Calu3 (cell line): ENCODE measurements around the gene CCNYL1. TPM values are rescaled to one million over a fixed set of nuclear protein-coding genes. Genes with fewer than 3 reads are reported as not detected.

Source experiments
- BruUV-seq: library from RNA; stranded (reverse); fragments of 400-500 nt; replicated peaks from 2 replicates; lab custom pipeline; 2021; lab: Mats Ljungman, UMichigan
- CTCF ChIA-PET: fragments of 300-600 bp; sonication (Branson Sonifier 250); formaldehyde crosslinking; loops from one replicate; lab custom pipeline; 2022; ENCODE audit warnings: antibody characterized with exemption; lab: Charles Lee
- DNase-seq: peaks from one replicate; pipeline ENCODE4 v3.0.0; 2022
- H3K27ac Mint-ChIP-seq: one replicate; pipeline ENCODE4 v1.8.0; 2022; ENCODE audit warnings: mixed read lengths; ENCODE audit not compliant: unreplicated experiment
- H3K27me3 Mint-ChIP-seq: one replicate; pipeline ENCODE4 v1.8.0; 2022; ENCODE audit warnings: mixed read lengths; ENCODE audit not compliant: unreplicated experiment
- H3K36me3 Mint-ChIP-seq: one replicate; pipeline ENCODE4 v1.8.0; 2022; ENCODE audit warnings: mild to moderate bottlenecking, moderate library complexity, mixed read lengths; ENCODE audit not compliant: insufficient read depth, unreplicated experiment
- H3K4me1 Mint-ChIP-seq: one replicate; pipeline ENCODE4 v1.8.0; 2022; ENCODE audit warnings: mild to moderate bottlenecking, low read depth, mixed read lengths; ENCODE audit not compliant: unreplicated experiment
- H3K4me3 Mint-ChIP-seq: one replicate; pipeline ENCODE4 v1.8.0; 2022; ENCODE audit warnings: mild to moderate bottlenecking, low read depth, moderate library complexity, mixed read lengths; ENCODE audit not compliant: unreplicated experiment
- H3K9me3 Mint-ChIP-seq: one replicate; pipeline ENCODE4 v1.8.0; 2022; ENCODE audit warnings: low read depth, mixed read lengths; ENCODE audit not compliant: unreplicated experiment
- CTCF ChIP-seq: fragments of 200-600 bp; IDR thresholded peaks from one replicate; pipeline ENCODE4 v1.8.0; 2022; ENCODE audit warnings: antibody characterized with exemption; ENCODE audit not compliant: unreplicated experiment
- intact Hi-C: fragments of 100-400 bp; cut with micrococcal nuclease; formaldehyde crosslinking; loops from one replicate; pipeline ENCODE4 v1.10.0; 2022; ENCODE audit not compliant: unreplicated experiment
- total RNA-seq: library from RNA; stranded (reverse); gene quantifications from 2 replicates; pipeline ENCODE4 v1.2.3, GENCODE V29; 2022

CCNYL1 gene
- total RNA-seq, 1 experiment from 2014 or later = 13.7 TPM

- no peak overlapping the region for H3K4me3 Mint-ChIP-seq
- intact Hi-C loops = no loop called here
- H3K27me3 Mint-ChIP-seq = peaks cover 17% of the 10 kb centered on the region
- DNase-seq = no peak
- no peak overlapping the region for H3K27ac Mint-ChIP-seq
- H3K9me3 Mint-ChIP-seq = no peaks in the 10 kb centered on the region
- no peaks in the 10 kb centered on the region for H3K36me3 Mint-ChIP-seq
- BruUV-seq = no TSS peak
- no peak for TF ChIP-seq CTCF
- CTCF ChIA-PET = interaction anchor here (0.7 kb wide), 1 partner anchor 22 kb away, joined by 3 read pairs; no protein-coding TSS in a partner anchor
- H3K4me1 Mint-ChIP-seq = no peaks in the 10 kb centered on the region
Measured at GRCh38 chr2:207698301-207698700, 13.1 kb upstream of the CCNYL1 start.

GRCh38 chr2:207704078-207704477 is 7.4 kb upstream of the CCNYL1 start:
- H3K9me3 Mint-ChIP-seq = no peaks in the 10 kb centered on the region
- no peak overlapping the region for H3K27ac Mint-ChIP-seq
- no peak for DNase-seq
- no TSS peak for BruUV-seq
- H3K4me1 Mint-ChIP-seq = no peaks in the 10 kb centered on the region
- no peak overlapping the region for H3K4me3 Mint-ChIP-seq
- no peaks in the 10 kb centered on the region for H3K27me3 Mint-ChIP-seq
- H3K36me3 Mint-ChIP-seq = no peaks in the 10 kb centered on the region
- intact Hi-C loops = no loop called here
- no peak for TF ChIP-seq CTCF
- CTCF ChIA-PET = interaction anchor here (0.8 to 1.5 kb wide), 2 partner anchors 12 to 33 kb away, joined by 3 to 5 read pairs; no protein-coding TSS in a partner anchor

GRCh38 chr2:207704671-207705070 is 6.8 kb upstream of the CCNYL1 start:
- Mint-ChIP-seq H3K9me3 (no peaks in the 10 kb centered on the region), H3K27ac (no peak overlapping the region), H3K36me3 (no peaks in the 10 kb centered on the region), H3K4me1 (no peaks in the 10 kb centered on the region), H3K4me3 (no peak overlapping the region), H3K27me3 (no peaks in the 10 kb centered on the region)
- TF ChIP-seq CTCF = no peak
- DNase-seq = no peak
- no TSS peak for BruUV-seq
- CTCF ChIA-PET = interaction anchor here (0.6 to 1.5 kb wide), 3 partner anchors 12 to 137 kb away, joined by 3 to 5 read pairs (median 3); no protein-coding TSS in a partner anchor
- intact Hi-C loops = no loop called here

GRCh38 chr2:207706936-207707860 is 4.2 kb upstream of the CCNYL1 start:
- peaks cover 7% of the 10 kb centered on the region for H3K4me1 Mint-ChIP-seq
- TF ChIP-seq CTCF = no peak
- DNase-seq = no peak
- no peaks in the 10 kb centered on the region for H3K9me3 Mint-ChIP-seq
- intact Hi-C loops = no loop called here
- H3K4me3 Mint-ChIP-seq = no peak overlapping the region
- H3K27ac Mint-ChIP-seq = no peak overlapping the region
- CTCF ChIA-PET = interaction anchor here (0.7 kb wide), 2 partner anchors 107 to 202 kb away, joined by 3 to 6 read pairs; no protein-coding TSS in a partner anchor
- peaks cover 19% of the 10 kb centered on the region for H3K36me3 Mint-ChIP-seq
- H3K27me3 Mint-ChIP-seq = no peaks in the 10 kb centered on the region
- no TSS peak for BruUV-seq
